HG02642 (cell line): ENCODE data around the gene DVL1.
"Not testable (repeated sequence)": the region's sequence is repeated elsewhere in the genome, so short reads cannot be mapped to it uniquely, and the experiment has no call there.

Experiments
- ATAC-seq: cut with Tn5 transposase; IDR thresholded peaks from one replicate; pipeline ENCODE4 v1.9.1; 2021; ENCODE audit warnings: mild to moderate bottlenecking; ENCODE audit not compliant: unreplicated experiment, poor library complexity

The DVL1 gene

GRCh38 chr1:1349256-1350012 lies at the start of gene DVL1:
Gene DVL1, minus strand, starts transcription at chr1:1349418. Its CDS starts 353 bp downstream, at chr1:1349065.
- peak; percentile 70 for ATAC-seq

DNA sequence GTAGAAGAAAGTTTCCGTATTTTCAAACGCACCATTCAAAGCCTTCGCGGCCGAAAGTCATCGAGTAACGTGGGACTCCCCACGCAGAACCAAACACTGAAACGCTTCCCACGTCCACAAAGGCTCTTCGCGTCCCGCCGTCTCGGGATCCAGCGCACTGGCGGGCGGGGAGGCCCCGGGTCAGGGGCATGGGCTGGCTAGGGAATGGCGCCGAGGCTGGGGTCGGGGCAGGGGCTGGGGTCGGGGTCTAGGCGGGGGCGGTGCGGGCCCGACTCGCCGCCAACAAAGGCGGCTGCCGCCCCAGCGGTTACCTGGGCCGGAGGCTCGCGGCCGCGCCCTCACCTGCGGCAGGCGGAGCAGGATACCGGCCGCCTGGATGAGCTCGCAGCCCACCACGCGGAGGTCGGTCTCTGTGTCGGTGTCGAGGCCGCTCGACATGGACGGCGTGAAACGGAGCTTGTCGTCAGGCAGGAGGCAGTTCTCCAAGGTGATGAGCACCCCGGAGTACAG lies 49.5 kb upstream of the DVL1 start:
- peak; percentile 25 for ATAC-seq

DNA sequence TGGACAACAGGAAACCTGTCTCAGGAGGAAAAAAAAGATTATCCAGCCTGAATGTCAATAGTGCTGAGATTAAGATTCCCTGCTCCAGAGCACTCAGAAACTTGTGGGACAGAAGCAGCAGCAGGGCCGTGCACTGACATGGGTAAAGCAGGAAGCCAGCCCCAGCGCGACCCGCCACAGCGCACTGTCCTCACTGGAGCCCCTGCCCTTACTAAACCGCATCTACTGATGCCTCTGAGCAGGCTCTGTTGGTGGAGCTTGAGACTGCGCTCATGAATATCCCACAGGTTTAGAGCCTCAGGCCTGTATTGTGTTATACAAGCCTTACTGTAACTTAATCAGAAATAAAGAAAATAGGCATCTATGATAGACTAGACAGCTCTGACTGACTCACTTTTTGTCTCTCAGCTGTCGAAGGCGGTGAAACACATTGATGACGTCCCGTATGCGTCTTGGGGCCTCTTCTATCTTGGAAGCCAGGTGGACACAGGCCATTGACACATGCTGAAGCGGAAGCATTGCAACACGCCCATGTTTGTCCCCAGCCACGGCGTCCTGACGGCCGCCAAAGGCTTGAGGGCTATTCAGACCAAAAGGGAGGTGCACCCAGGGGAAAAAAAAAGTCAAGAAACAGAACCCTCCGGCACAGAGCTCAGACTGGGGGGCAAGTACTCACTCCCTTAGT lies 48.8 kb upstream of the DVL1 start:
- no peak for ATAC-seq

DNA sequence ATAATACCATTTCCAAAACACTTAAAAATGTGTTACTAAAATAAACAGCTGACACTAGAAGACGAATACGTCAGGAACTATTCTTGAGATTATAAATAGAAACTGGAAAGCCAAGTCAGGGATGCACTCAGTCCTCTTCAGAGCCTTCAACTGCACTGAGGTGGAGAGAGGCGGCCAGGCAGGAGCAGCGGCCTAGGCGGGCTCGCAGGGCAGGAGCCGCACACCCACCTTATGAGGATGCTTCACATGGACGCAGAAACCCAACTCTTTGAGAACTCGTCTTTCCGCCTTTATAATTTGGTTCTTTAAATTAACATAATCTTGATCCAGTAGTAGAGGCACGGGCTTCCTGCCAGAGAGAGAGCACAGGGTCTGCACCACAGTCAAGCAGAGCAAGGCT lies 45.9 kb upstream of the DVL1 start:
- ATAC-seq: no peak

- ATAC-seq: no peak
These were observed 44.9 kb upstream of the DVL1 start for GRCh38 chr1:1394116-1394515.

GRCh38 chr1:1393428-1393827 lies 44.2 kb upstream of the DVL1 start:
- ATAC-seq: no peak

DNA sequence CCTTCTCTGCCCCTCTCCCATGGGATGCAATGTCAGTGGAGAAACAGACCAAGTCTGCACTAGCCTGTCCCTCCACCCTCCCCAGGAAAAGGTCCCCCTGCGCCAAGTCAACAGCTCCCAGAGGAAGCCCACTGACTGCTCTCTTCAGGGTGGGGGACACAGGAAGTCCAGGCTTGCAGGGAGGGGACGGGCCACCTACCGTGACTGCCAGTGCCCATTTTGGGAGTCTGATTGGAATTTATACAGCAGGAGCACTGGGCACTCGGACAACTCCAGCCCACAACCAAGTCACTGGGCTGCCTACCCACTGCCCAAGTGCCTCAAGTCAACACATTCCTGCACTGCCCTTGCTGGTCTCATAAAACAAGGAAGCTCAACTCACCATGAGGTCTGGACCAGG lies 43.8 kb upstream of the DVL1 start:
- ATAC-seq: no peak

DNA sequence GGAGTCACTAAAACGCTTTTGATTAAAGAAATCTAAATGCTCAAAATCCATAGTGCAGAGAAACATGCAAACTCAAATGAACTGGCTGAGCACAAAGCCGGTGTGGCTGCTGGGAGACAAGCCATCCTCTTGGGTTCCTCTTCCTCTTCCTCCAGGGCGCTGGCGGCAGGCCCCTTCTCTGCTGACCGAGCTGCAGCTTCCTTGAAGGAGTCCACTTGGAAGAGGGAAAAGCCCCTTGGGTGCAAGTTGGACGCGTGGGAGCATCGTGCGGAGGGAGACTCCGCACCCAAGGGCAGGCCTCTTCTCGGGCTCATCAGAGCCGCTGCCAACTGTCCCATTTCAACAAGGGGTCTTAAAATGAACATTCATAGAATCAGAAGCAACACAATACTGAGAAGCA lies 42.0 kb upstream of the DVL1 start:
- no peak for ATAC-seq

GRCh38 chr1:1390675-1391074 lies 41.5 kb upstream of the DVL1 start:
- ATAC-seq: no peak

DNA sequence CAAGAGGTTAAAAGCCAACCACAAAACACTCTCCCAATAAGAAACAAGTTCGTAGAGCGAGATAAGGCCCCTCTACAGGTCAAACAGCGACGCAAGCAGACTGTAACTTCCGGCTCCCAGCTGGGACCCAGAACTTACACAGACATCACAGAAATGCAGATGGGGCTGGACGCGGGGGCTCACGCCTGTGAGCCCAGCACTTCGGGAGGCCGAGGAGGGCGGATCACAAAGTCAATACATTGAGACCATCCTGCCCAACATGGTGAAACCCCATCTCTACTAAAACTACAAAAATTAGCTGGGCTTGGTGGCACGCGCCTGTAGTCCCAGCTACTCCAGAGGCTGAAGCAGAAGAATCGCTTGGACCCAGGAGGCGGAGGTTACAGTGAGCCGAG lies 38.9 kb upstream of the DVL1 start:
- no peak for ATAC-seq

DNA sequence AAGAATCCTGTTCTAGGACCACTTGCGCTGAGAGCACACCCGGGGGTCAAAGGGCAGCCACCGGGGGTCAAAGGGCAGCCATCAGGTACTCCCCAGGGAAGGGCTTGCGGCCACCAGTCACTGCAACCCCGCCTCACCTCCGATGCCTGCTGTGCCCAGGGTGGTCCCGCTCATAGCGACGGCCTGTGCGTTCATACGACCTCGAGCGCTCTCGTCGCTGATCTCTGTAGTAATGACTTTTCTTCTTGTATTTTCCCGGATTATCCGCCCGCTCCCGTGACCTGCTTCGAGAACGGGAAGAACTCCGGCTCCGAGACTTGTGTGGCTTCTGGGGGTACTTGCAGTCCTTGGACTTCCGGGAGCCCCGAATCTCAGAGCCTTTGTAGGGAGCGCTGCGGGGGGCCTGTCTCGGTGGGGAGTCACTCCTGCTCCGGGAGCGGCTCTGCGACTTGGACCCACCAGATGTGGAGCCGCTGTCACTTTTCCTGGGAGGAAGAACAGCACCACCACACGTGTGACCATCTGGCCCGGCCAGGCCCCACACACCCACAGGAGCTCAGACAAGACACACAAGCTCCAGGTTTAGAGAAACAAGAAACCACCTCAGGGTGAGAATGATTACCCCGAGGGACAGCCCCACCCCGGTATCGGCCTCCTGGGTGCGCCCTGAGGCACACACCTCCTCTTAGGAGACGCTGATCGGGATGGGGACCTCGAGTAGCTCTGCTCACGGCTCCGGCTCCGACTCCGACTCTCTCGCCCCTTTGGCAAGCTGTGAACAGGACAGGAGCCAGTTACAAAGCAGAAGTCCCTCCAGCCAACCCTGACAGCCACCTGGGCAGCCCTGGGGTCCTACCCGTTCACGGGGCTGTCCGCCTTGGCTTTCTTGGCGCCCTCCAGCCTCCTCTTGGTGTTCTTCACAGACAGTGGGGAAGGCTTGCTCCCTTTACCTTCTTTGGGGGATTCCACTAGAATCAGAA lies 38.2 kb upstream of the DVL1 start:
- ATAC-seq: no peak

GRCh38 chr1:1385931-1386330 lies 36.7 kb upstream of the DVL1 start:
- ATAC-seq: no peak

DNA sequence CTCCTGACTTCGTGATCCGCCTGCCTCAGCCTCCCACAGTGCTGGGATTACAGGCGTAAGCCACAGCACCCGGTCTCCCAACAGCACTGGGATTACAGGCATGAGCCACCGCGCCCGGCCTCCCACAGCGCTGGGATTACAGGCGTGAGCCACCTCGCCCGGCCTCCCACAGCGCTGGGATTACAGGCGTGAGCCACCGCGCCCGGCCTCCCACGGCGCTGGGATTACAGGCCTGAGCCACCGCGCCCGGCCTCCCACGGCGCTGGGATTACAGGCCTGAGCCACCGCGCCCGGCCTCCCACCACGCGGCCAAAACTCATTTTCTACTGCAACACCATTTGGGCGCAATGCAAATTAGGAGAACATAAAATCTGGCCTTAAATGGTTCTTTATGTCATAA lies 36.1 kb upstream of the DVL1 start:
- not testable (repeated sequence) for ATAC-seq

DNA sequence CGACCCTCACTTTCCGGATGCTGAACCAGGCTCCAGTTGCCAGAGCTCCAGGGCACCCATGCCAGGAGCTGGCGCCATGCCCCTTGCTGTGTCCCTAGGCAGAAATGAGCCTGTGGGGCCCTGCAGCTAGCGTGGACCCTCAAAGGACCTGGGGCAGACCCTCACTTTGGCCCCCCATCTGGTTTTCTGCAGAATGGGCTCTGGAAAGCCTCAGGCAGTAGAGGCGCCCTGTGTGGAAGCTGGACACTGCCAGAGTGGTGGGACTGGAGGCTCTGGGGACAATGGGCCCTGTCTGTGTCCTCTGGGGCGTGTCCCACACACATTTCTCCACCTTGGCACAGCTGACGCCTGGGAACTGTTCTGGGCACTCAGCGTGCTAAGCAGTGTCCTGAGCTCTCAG lies 32.1 kb upstream of the DVL1 start:
- no peak for ATAC-seq

GRCh38 chr1:1380860-1381259 lies 31.6 kb upstream of the DVL1 start:
- ATAC-seq: no peak

DNA sequence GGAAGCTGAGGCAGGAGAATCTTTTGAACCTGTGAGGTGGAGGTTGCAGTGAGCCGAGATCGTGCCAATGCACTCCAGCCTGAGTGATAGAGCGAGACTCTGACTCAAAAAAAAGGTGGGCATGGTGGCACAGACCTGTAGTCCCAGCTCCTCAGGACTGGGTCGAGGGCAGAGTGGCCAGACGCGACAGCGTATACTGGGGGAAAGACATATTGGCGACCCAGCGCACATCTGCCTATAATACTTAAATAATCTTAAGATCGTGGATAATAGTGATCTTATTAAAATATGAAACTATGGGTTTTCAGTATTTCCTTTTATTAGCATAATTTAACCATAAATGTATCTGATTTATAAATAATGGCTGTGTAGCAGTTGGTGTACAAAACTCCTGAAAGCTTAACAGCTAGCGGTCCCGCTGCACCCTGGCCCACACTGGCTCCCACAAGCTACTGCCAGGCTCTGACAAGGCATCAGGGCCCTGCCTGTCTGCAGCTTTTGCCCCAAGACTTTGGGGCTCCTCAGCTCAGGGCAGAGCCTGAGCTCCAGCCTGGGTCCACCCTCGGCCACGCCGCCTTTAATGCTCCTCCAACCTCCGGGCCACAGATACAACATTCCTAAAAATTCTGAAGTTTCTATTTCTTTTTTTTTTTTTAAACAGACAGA lies 28.5 kb upstream of the DVL1 start:
- ATAC-seq: no peak

- ATAC-seq: no peak
These were observed 27.5 kb upstream of the DVL1 start for GRCh38 chr1:1376551-1377226.

DNA sequence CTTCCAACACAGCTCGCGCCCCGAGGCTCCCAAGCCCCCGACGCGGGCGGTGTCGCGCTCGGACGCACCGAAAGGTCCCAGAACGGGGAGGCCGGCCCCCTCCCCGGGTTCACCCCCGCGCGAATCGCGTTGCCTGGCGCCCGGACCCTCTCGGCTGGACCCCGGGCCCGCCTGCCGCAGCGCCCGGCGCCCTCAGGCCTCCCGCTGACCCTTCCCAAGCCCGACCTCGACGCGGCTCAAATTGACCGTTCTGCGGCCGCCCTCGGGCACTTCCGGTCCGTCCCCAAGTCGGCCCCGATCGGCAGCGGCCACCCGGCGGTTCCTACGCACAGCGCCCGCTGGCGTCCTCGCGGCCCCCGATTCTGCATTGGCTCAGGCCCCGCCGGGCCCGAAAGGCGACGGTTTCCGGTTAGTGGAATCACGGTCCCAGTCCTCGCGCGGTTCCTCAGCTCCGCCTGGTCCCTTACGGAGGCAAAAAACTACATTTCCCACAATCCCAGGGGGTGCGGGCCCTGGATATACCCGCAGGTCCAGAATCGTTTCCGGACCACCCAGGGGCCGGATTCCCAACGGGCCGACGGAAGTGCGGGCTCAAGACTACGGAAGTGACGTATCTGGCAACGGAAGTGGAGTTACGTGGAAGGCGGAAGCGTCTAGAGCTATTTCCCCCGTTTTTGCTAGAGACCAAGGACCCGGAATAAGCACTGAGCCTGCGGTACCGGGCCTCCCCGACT lies 25.9 kb upstream of the DVL1 start, which contains the start of gene AURKAIP1:
TSS of gene AURKAIP1 (minus strand) at position 279 of the 734 bp plus-strand sequence. CDS start 451 bp downstream, outside the sequence.
- ATAC-seq: peak; percentile 85

- peak; percentile 8 for ATAC-seq
These were observed 25.3 kb upstream of the DVL1 start for GRCh38 chr1:1374589-1374928.
